ENCODE results near the gene SPATA4.
A peak's percentile ranks its signal among the peaks of the same experiment; 100 is the strongest.

SPATA4 gene

GRCh38 chr4:176189891-176190795 lies 5.2 kb downstream of the SPATA4 start:
- DNase-seq (ENCODE audit: low spot score) = no peak

GRCh38 chr4:176188654-176189053 lies 6.7 kb downstream of the SPATA4 start:
- no peak for DNase-seq (ENCODE audit: low spot score)

GRCh38 chr4:176187624-176188023 lies 7.8 kb downstream of the SPATA4 start:
- no peak for DNase-seq (ENCODE audit: low spot score)

GRCh38 chr4:176186671-176187395 lies 8.6 kb downstream of the SPATA4 start:
- no peak for DNase-seq (ENCODE audit: low spot score)

DNA sequence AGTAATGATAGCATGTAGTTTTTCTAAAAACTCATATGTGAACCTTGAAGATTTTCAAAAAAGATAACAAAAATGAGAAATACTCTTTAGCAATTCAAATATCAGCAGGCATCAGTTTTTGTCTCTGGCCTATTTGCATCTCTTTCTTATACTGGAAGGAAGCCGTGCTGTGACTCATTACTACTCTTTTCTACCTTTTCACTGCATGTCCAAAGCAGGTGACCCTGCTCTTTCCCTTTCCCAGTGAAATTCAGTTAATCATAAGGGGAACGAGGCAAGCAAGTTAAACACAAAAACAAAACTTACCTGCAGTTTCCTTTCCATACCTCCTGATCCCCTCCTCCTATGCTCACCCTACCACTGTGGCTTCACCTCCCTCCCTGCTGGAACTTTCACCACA lies 9.3 kb downstream of the SPATA4 start:
- no peak for DNase-seq (ENCODE audit: low spot score)

DNA sequence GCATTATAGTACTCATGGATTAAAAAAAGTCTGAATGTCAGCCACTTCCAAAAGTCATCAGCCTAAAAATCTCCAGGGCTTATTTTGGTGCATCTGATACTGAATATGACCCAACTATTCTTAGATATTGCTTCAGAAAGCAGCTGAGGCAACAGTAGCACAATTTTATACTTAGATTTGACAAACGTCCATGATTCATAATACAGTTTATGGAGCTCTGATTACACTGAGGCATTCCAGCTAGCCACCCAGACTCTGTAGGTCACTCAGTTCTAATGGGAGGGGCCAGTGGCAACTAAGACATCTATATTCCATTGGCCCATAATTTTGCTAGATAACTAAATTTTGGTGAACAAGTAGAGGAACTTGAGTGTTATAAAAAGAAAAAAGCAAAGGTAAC lies 10.3 kb downstream of the SPATA4 start:
- DNase-seq (ENCODE audit: low spot score) = no peak

DNA sequence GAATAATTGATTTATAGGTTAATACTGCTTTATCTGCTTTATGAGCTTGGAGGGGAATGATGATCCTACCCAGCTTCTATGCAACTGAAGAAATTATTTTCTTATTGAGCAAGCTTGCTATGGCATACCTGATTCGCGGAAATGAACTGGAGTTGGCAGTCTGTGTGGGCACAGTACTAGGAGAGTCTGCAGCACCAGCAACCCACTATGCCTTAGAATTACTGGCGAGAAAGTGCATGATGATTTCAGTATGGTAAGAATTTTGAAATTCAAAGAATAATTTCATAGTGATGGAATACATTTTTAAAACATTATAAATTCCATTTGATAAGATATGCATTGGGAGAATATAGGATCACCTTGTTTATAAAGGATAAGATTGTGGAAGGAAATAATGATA lies 32.3 kb downstream of the SPATA4 start:
- no peak for DNase-seq (ENCODE audit: low spot score)

- DNase-seq (ENCODE audit: low spot score) = no peak
These were observed 38.7 kb downstream of the SPATA4 start for GRCh38 chr4:176156656-176157055.

- no peak for DNase-seq (ENCODE audit: low spot score)
These were observed 42.3 kb downstream of the SPATA4 start for GRCh38 chr4:176153124-176153523.

DNA sequence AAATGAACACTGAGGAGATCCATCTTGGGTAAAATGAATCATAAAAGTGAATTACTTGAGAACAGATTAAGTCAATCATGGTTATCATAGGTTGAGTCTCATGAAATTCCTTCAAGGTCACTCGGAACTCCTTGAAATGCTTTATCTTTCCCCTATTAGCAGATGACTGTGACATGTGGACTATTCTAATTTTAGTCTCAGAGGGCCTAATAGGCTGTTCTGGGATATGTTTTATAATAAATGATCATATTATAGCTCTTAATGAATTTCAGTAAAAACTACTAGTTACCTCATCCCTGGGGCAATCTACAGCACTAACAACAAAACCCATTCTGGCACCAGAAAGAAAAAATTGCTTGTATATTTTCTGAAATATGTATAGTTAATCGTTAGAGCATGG lies 44.7 kb downstream of the SPATA4 start:
- no peak for DNase-seq (ENCODE audit: low spot score)

- peak; percentile 13 for DNase-seq (ENCODE audit: low spot score)
These were observed 45.1 kb downstream of the SPATA4 start for GRCh38 chr4:176150356-176150682.

DNA sequence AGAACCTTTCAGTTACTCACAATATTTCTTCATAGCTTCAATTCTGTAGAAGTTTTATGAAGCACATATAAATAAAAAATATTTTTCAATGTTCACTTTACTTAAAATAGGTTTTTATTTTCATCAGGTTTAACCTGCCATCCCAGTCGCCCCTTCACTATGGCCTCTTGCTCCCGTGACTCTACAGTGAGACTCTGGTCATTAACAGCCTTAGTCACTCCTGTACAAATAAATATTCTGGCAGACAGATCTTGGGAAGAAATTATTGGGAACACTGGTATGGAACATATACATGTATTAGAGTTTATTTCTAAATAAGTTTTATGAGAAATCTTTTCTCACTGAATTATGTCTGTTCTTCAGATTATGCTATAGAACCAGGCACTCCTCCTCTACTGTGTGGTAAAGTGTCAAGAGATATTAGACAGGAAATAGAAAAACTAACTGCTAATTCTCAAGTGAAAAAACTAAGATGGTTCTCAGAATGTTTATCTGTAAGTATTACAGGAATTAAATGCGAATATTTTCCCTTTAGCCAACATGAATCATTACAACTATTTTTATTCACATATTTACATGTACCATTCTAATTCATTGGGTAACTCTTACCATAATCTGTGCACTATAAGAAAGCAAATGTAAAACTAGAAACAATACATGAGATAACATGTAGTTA lies 45.6 kb downstream of the SPATA4 start:
- DNase-seq (ENCODE audit: low spot score) = no peak

GRCh38 chr4:176142253-176142652 lies 53.1 kb downstream of the SPATA4 start:
- DNase-seq (ENCODE audit: low spot score) = no peak

DNA sequence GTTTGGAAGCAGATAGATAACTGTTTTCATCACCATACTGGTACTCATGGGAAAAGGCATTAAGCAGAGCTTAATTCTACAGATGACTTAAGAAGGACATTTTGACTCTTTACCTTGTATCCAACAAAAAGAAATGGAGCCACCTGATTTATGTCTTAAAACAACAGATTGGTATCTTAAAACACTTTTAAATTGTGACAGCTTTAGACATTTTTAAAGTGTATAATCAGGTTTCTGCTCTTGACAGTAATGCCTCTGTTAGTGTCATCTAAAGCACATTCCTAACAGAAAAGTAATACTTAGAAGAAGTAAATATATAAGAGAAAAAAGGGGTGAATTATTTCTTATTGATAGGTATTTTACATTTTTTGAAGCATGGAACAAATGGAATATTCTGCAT lies 55.9 kb downstream of the SPATA4 start:
- no peak for DNase-seq (ENCODE audit: low spot score)

GRCh38 chr4:176137631-176138030 lies 57.8 kb downstream of the SPATA4 start:
- DNase-seq (ENCODE audit: low spot score) = no peak

- DNase-seq (ENCODE audit: low spot score) = no peak
These were observed 60.7 kb downstream of the SPATA4 start for GRCh38 chr4:176134670-176135069.
